ENCODE data around the gene SPRR1A.

SPRR1A gene

DNA sequence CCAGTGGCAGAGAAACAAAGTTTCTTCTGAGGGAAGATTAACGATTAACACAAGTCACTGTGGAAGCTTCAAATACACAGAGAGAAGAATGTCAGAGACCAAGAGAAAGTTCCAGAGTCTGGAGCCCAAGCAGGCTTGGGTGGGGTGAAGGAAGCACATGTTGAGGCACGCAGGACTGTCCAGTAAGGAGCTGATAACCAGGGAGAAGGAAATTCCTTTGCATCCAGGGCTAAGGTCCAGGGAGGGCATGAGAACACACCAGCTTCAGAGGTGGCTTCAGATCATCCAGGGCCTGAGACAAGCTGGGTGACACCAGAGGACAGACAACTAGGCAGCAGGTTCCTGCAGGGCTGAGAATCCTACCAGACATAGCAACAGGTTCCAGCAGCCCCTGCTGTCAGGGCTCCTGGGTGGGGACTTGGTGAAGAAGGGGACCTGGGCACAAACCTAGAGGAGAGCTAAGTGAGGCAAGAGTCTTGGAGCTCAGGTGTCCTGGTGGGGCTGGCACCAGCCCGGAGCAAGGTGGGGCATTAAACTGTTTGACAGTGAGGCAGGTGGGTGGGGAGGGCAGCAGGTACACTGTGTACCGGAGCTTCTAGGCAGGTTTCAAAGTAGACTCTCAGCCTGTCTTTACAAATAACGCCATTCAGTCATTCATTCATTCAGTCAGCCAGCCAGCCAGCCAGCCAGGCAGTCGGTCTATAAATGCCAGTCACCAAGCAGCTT lies 2.6 kb upstream of the SPRR1A start:
- Histone ChIP-seq H4K20me1 (ENCODE audit: insufficient read depth, low read length) (no peaks in the 10 kb centered on the region), H3K36me3 (ENCODE audit: insufficient read depth, low read length) (no peaks in the 10 kb centered on the region), H3K4me1 (ENCODE audit: insufficient read depth, low read length) (no peaks in the 10 kb centered on the region), H3K4me3 (ENCODE audit: low read depth in 1 of 2, low read length in 2 of 2) (no peak overlapping the region), H3K27me3 (ENCODE audit: insufficient read depth, low read length, poor library complexity) (peaks cover 8% of the 10 kb centered on the region), H3K9ac (ENCODE audit: low read depth, low read length) (no peak overlapping the region), H3K9me3 (ENCODE audit: insufficient read depth, low read length, severe bottlenecking) (no peaks in the 10 kb centered on the region), H3K79me2 (ENCODE audit: insufficient read depth, low read length) (no peaks in the 10 kb centered on the region), H2AFZ (ENCODE audit: low read depth, low read length) (no peak overlapping the region), H3K4me2 (ENCODE audit: insufficient read depth, low read length) (no peak overlapping the region), H3K27ac (ENCODE audit: low read length) (no peak overlapping the region)
- TF ChIP-seq EZH2 (IDR thresholded peaks at IDR 0.05; ENCODE audit: borderline replicate concordance, low read depth, low read length, severe bottlenecking): no peak
- no peak for TF ChIP-seq CTCF (IDR thresholded peaks at IDR 0.05; ENCODE audit: borderline replicate concordance, extremely low read depth, low read length, poor library complexity, severe bottlenecking)
- ATAC-seq (ENCODE audit: insufficient read depth, low read depth): no peak
- no peak for DNase-seq

GRCh38 chr1:152982076-152982475 lies 1.8 kb upstream of the SPRR1A start:
- peaks cover 8% of the 10 kb centered on the region for H3K27me3 ChIP-seq (ENCODE audit: insufficient read depth, low read length, poor library complexity)
- no peak overlapping the region for H3K27ac ChIP-seq (ENCODE audit: low read length)
- H3K36me3 ChIP-seq (ENCODE audit: insufficient read depth, low read length): no peaks in the 10 kb centered on the region
- no peak for DNase-seq
- H4K20me1 ChIP-seq (ENCODE audit: insufficient read depth, low read length): no peaks in the 10 kb centered on the region
- no peak overlapping the region for H2AFZ ChIP-seq (ENCODE audit: low read depth, low read length)
- H3K9me3 ChIP-seq (ENCODE audit: insufficient read depth, low read length, severe bottlenecking): no peaks in the 10 kb centered on the region
- no peak overlapping the region for H3K4me3 ChIP-seq (ENCODE audit: low read depth in 1 of 2, low read length in 2 of 2)
- H3K4me1 ChIP-seq (ENCODE audit: insufficient read depth, low read length): no peaks in the 10 kb centered on the region
- no peak overlapping the region for H3K9ac ChIP-seq (ENCODE audit: low read depth, low read length)
- ATAC-seq (ENCODE audit: insufficient read depth, low read depth): no peak
- H3K4me2 ChIP-seq (ENCODE audit: insufficient read depth, low read length): no peak overlapping the region
- TF ChIP-seq EZH2 (IDR thresholded peaks at IDR 0.05; ENCODE audit: borderline replicate concordance, low read depth, low read length, severe bottlenecking): no peak
- no peak for TF ChIP-seq CTCF (IDR thresholded peaks at IDR 0.05; ENCODE audit: borderline replicate concordance, extremely low read depth, low read length, poor library complexity, severe bottlenecking)
- H3K79me2 ChIP-seq (ENCODE audit: insufficient read depth, low read length): no peaks in the 10 kb centered on the region

GRCh38 chr1:152983234-152983633 lies 647 bp upstream of the SPRR1A start:
- no peak for ATAC-seq (ENCODE audit: insufficient read depth, low read depth)
- no peaks in the 10 kb centered on the region for H4K20me1 ChIP-seq (ENCODE audit: insufficient read depth, low read length)
- H3K9me3 ChIP-seq (ENCODE audit: insufficient read depth, low read length, severe bottlenecking): no peaks in the 10 kb centered on the region
- H3K4me2 ChIP-seq (ENCODE audit: insufficient read depth, low read length): no peak overlapping the region
- H3K27me3 ChIP-seq (ENCODE audit: insufficient read depth, low read length, poor library complexity): peaks cover 6% of the 10 kb centered on the region
- no peak overlapping the region for H3K4me3 ChIP-seq (ENCODE audit: low read depth in 1 of 2, low read length in 2 of 2)
- no peaks in the 10 kb centered on the region for H3K79me2 ChIP-seq (ENCODE audit: insufficient read depth, low read length)
- H2AFZ ChIP-seq (ENCODE audit: low read depth, low read length): no peak overlapping the region
- DNase-seq: no peak
- TF ChIP-seq CTCF (IDR thresholded peaks at IDR 0.05; ENCODE audit: borderline replicate concordance, extremely low read depth, low read length, poor library complexity, severe bottlenecking): no peak
- no peak for TF ChIP-seq EZH2 (IDR thresholded peaks at IDR 0.05; ENCODE audit: borderline replicate concordance, low read depth, low read length, severe bottlenecking)
- H3K4me1 ChIP-seq (ENCODE audit: insufficient read depth, low read length): no peaks in the 10 kb centered on the region
- H3K9ac ChIP-seq (ENCODE audit: low read depth, low read length): no peak overlapping the region
- H3K36me3 ChIP-seq (ENCODE audit: insufficient read depth, low read length): no peaks in the 10 kb centered on the region
- H3K27ac ChIP-seq (ENCODE audit: low read length): no peak overlapping the region
